Islet of Langerhans (tissue), 1 donor: ENCODE results near the gene CBLB.

Experiments
- FAIRE-seq: peaks from one replicate; lab custom pipeline; 2011; peaks lifted over from hg19 to GRCh38; lab: Jason Lieb, UNC

CBLB gene

DNA sequence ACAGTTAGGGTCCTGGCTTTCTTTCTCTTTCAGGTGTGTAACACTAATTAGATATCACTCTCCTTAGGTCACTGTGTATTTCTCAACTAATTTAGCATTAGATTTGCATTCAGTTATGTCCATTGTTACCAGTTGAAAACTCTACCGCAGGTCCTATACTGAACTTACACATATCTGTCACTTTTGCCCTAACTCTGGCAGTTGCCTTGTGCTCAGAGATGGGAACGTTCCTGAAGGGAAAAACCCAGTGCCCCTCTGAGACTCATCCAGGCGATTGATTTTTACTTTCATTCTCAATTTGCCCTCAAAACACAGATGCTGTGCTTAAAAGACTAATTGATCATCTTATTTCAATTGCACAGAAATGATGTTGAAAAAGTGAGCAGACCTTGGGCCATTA lies 253.0 kb downstream of the CBLB start:
- no peak for FAIRE-seq

DNA sequence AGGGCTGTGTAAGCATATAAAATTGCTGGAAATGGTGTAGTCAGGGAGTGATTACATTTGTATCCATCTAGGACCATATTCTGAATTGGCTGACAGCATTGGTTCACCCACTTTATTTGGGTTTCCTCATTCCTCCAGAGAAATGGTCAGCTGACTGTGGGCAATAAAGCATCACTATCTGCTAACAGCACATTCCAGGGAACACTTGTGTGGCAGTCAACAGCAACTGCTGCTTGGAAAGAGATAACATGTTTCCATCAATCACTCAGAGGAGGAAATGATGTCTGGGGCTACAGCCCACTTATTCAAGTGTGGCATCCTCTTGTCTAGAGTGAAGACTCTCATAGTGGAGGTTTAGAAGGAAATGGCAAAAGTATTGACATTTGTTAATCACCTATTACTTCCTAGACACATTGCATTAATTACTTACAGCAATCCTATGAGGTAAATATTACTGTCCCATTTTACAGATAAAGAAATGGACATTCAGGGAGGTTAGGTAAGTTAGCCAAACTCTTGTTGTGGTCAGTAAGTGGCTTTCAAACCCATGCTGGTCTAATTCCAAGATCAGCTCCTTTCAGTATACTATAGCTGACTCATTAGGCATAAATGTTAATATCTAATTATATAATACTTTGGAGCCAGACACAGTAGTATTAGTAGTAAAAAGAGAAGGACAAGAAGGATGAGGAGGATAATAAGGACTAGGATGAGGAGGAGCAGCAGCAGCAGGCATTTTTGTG lies 254.4 kb downstream of the CBLB start:
- no peak for FAIRE-seq

DNA sequence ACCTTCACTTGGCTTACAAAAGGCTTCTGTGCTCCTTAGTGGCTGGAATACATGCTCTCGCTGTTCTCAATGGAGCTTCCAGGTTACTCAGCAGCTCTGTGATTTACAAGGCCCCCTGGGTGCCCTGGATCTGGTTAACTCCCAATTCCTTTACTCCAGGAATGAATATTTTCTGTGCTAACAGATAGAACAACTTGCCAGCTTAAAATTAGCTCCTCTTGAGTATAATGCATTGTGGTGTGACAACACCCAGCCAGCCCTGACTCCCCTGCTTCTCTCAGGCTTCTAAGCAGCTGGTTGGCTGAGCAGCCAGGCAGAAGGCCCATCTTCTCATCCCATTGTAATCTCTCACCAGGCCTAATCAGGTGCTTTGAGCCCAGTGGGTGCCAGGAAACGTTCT lies 255.7 kb downstream of the CBLB start:
- no peak for FAIRE-seq

DNA sequence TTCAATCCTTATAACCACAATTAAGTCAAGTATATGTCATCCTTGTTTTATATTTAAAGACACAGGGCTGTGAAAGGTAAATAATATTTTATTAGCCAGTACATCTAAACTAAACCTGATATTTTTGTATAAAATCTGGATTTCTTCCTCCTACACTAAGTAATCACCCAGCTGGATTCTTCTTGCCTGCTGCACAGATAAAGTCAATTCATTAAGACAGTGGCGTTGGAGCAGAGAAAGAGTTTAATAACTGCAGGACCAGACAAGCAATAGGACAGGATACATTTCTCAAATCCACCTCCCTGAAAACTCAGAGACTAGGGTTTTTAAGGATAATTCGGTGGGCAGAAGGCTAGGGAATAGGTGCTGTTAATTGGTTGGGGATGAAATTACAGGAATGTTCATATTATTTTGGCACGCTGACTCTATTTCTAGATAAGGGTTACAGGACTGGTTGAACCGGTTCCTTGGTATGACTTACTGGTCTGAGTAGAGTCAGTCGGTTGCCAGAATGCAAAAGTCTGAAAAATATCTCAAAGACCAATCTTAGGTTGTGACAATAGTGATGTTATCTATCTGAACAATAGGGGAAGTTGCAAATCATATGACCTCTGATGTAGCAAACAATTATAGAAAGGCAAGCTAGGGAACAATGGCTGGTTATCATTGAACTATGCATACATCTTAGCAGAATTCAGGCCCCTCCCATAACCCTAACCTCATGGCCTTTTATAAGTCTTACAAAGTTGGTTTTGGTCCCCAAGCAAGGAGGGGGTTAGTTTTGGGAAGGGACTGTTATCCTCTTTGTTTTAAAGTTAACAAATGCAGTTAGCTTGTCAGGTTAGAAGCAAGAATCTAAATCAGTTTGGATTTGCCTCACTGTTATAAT lies 257.3 kb downstream of the CBLB start:
- FAIRE-seq, result no peak

DNA sequence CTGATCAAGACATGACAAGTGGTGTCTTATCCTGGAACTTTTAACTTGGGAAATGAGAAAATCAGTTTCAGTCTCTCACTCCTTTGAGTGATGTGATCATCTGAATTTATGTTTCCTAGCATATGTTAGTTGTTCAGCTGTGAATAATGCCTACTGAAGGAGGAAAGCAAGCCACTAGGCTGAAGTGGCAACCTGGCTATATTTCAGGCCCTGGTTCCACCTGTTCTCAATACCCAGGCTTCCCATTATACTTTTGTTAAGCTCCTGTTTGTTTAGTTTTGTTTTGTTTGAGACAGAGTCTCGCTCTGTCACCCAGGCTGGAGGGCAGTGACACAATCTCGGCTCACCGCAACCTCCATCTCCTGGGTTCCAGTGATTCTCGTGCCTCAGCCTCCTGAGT lies 258.3 kb downstream of the CBLB start:
- no peak for FAIRE-seq

DNA sequence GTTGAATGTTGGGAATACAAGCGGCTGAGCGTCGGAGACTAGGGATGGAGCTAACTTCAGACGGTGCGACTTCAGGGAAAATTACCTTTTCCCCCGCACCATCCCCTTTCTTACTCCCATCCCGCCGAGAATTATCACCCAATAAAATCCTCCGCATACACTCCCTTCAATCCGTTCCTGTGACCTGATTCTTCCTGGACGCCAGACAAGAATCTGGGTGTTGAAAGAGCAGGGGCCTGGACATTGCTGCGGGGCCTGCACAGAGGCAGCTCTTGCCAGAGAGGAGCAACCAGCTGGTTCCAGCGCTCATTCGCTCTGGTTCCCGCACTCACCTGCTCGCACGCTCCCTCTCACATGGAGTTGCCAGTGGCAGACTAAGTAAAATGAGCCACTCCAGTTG lies 260.2 kb downstream of the CBLB start:
- no peak for FAIRE-seq

DNA sequence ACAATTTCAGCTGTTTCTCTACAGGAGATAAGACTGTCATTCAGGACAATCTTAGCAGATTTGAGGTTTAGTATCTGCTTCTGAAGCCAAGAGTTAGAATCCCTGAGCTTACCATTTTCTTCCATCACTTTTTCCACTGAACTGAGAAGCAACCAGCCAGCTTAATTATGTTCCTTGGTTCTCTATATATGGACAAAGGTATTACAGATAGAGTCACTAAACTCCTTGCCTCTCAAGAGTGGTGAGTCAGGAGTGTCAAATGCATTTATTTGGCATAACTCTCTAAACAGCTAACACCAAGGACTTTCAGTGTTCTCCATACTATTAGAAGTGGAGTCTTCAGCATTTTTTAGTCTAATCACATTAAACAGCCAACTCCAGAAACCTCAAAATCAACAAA lies 262.8 kb downstream of the CBLB start:
- no peak for FAIRE-seq
